T-cell (primary cell): ENCODE results near the gene LRRTM3. TPM values are rescaled to one million over a fixed set of nuclear protein-coding genes. Genes with fewer than 3 reads are reported as not detected.

Source experiments
- ATAC-seq, 4 experiments: fragments of 200-7000 bp in 3 of 4; fragments of 150-1000 bp in 1 of 4; cut with Tn5 transposase; replicated peaks in 1 of 4; 1 replicate in 3 of 4; 2 replicates in 1 of 4; pipeline ENCODE4 v1.10.0; 2021; ENCODE audit warnings: moderate library complexity in 3 of 4, mild to moderate bottlenecking in 2 of 4, moderate number of reproducible peaks in 1 of 4
- CTCF ChIA-PET, 2 donors: fragments of 300-600 bp; sonication (Branson Sonifier 250); formaldehyde crosslinking; loops; one replicate each; lab custom pipeline; 2022; ENCODE audit warnings: antibody characterized with exemption in 2 of 2; lab: Charles Lee
- POLR2A ChIA-PET, 2 donors: fragments of 300-600 bp; sonication (Branson Sonifier 250); formaldehyde crosslinking; loops; one replicate each; lab custom pipeline; 2022; ENCODE audit warnings: antibody characterized with exemption in 2 of 2; lab: Charles Lee
- DNase-seq, 35 experiments: peaks; one replicate each; pipeline versions ENCODE4 v3.0.0 to v3.0.0-alpha.2; 2013 to 2023
- H3K27ac ChIP-seq: one replicate; pipeline ENCODE4 v1.5.1; 2013; ENCODE audit warnings: low read length
- H3K27me3 ChIP-seq, 2 experiments: replicated peaks in 1 of 2; 1 replicate in 1 of 2; 2 replicates in 1 of 2; pipeline versions ENCODE4 v1.6.1 to v1.7.0; 2013; ENCODE audit warnings: low read length in 1 of 2, mixed read lengths in 1 of 2; ENCODE audit not compliant: control insufficient read depth in 2 of 2, insufficient read depth in 2 of 2; ENCODE audit errors: extremely low read depth in 1 of 2
- H3K36me3 ChIP-seq, 2 donors: 1 replicate in 1 of 2; 2 replicates in 1 of 2; pipeline versions ENCODE4 v1.6.1 to v1.7.0; 2013; ENCODE audit warnings: low read length in 1 of 2; ENCODE audit not compliant: control insufficient read depth in 2 of 2, insufficient read depth in 1 of 2; ENCODE audit errors: extremely low read depth in 1 of 2
- H3K4me1 ChIP-seq, 2 experiments: 1 replicate in 1 of 2; 2 replicates in 1 of 2; pipeline versions ENCODE4 v1.6.1 to v1.7.0; 2013; ENCODE audit warnings: low read length in 2 of 2, mixed read lengths in 1 of 2; ENCODE audit not compliant: insufficient read depth in 2 of 2, control insufficient read depth in 1 of 2; ENCODE audit errors: extremely low read depth in 1 of 2
- H3K4me3 ChIP-seq, 2 donors: 1 replicate in 1 of 2; 2 replicates in 1 of 2; pipeline versions ENCODE4 v1.5.1 to v1.7.0; 2013; ENCODE audit warnings: mild to moderate bottlenecking in 2 of 2, low read length in 1 of 2, moderate library complexity in 1 of 2; ENCODE audit not compliant: control insufficient read depth in 1 of 2; ENCODE audit errors: extremely low read depth in 1 of 2
- H3K9me3 ChIP-seq: 2 replicates; pipeline ENCODE4 v1.7.0; 2013
- H3K27ac Mint-ChIP-seq, 2 donors: one replicate each; pipeline ENCODE4 v1.8.0; 2020 to 2021; ENCODE audit warnings: mild to moderate bottlenecking in 2 of 2, mixed read lengths in 2 of 2
- H3K27me3 Mint-ChIP-seq, 2 donors: one replicate each; pipeline ENCODE4 v1.8.0; 2021 to 2022; ENCODE audit warnings: mixed read lengths in 2 of 2
- H3K36me3 Mint-ChIP-seq: one replicate; pipeline ENCODE4 v1.8.0; 2021; ENCODE audit warnings: mixed read lengths
- H3K4me1 Mint-ChIP-seq, 3 donors: one replicate each; pipeline ENCODE4 v1.8.0; 2020 to 2022; ENCODE audit warnings: mixed read lengths in 3 of 3, mild to moderate bottlenecking in 1 of 3
- H3K4me3 Mint-ChIP-seq, 3 donors: one replicate each; pipeline ENCODE4 v1.8.0; 2020 to 2022; ENCODE audit warnings: mild to moderate bottlenecking in 3 of 3, mixed read lengths in 3 of 3, moderate library complexity in 3 of 3
- H3K9me3 Mint-ChIP-seq, 3 donors: one replicate each; pipeline ENCODE4 v1.8.0; 2020 to 2022; ENCODE audit warnings: mixed read lengths in 3 of 3
- WGBS: methylation state at CpG from one replicate; pipeline ENCODE4 v1.1.5; 2013; ENCODE audit warnings: missing lambda C conversion rate; ENCODE audit not compliant: insufficient coverage; 5-methylcytosine and 5-hydroxymethylcytosine counted together
- total RNA-seq, 35 experiments: library from RNA in 6 of 35; stranded (reverse) in 6 of 35; fragments of 120-200 nt in 1 of 35; gene quantifications; one replicate each; pipeline versions ENCODE4 v1.2.1 to v1.2.4 and lab custom pipeline; 2013 to 2026

Gene LRRTM3
- total RNA-seq, 5 donors from 2014 or later (not counting 1 experiment from before 2014, with no cell fraction given): not detected

DNA sequence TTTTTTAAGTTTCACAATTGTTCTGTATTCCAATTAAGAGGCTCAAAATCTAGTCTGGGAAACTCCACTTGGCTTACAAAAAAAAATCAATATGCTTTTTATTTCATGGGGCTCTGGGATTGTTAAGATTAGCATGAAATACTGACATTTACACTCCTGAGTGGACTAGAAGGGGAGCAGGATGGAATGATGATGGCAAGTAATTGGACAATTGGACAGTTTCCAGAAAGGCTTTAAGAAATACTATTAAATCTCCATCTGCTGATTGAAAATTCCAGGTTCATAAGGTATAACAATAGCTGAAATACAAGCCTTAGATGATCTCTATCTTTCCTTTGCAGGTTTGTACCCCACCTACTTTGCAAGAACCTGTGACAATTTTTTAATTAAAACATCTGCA lies 184.4 kb downstream of the LRRTM3 start:
- no peaks in the 10 kb centered on the region for H3K36me3 Mint-ChIP-seq
- H3K36me3 ChIP-seq: no peaks in the 10 kb centered on the region
- no peak overlapping the region for H3K4me3 Mint-ChIP-seq
- ChIA-PET POLR2A (no interaction called here), CTCF (no interaction called here)
- no peaks in the 10 kb centered on the region for H3K9me3 ChIP-seq
- no peak overlapping the region for H3K27ac Mint-ChIP-seq
- H3K9me3 Mint-ChIP-seq: no peaks in the 10 kb centered on the region
- no peaks in the 10 kb centered on the region for H3K27me3 Mint-ChIP-seq
- H3K4me1 Mint-ChIP-seq: no peaks in the 10 kb centered on the region
- H3K27me3 ChIP-seq: no peaks in the 10 kb centered on the region
- no peak overlapping the region for H3K27ac ChIP-seq
- H3K4me3 ChIP-seq: no peak overlapping the region
- ATAC-seq (no peak), DNase-seq (no peak)
- H3K4me1 ChIP-seq: no peaks in the 10 kb centered on the region

DNA sequence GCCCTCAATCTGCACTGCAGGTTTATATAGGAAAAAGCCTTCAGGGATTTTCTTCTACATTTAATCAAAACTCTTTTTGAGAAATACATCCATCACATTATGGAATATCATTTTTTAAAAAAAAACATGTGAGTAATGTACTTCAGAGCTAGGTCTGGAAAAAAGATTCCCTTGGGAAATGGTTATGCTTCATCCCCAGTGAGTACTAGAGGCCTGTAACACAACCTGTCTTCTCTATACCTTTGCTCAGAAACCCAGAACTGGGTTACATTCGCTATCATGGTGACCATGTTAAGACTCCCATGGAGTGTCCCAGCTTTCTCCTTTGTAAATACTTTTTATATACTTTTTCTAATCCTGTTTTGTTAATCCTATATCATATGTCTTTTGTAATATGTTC lies 186.9 kb downstream of the LRRTM3 start:
- no peak overlapping the region for H3K4me3 Mint-ChIP-seq
- H3K9me3 Mint-ChIP-seq: no peaks in the 10 kb centered on the region
- no peak overlapping the region for H3K4me3 ChIP-seq
- ChIA-PET CTCF (no interaction called here), POLR2A (no interaction called here)
- no peak overlapping the region for H3K27ac Mint-ChIP-seq
- H3K4me1 ChIP-seq: no peaks in the 10 kb centered on the region
- no peak for ATAC-seq
- no peaks in the 10 kb centered on the region for H3K9me3 ChIP-seq
- H3K4me1 Mint-ChIP-seq: no peaks in the 10 kb centered on the region
- H3K27ac ChIP-seq: no peak overlapping the region
- no peaks in the 10 kb centered on the region for H3K36me3 ChIP-seq
- no peaks in the 10 kb centered on the region for H3K36me3 Mint-ChIP-seq
- H3K27me3 Mint-ChIP-seq: no peaks in the 10 kb centered on the region
- no CpG with 5 or more reads among the region's 1 CpG for WGBS
- no peaks in the 10 kb centered on the region for H3K27me3 ChIP-seq
- no peak for DNase-seq

DNA sequence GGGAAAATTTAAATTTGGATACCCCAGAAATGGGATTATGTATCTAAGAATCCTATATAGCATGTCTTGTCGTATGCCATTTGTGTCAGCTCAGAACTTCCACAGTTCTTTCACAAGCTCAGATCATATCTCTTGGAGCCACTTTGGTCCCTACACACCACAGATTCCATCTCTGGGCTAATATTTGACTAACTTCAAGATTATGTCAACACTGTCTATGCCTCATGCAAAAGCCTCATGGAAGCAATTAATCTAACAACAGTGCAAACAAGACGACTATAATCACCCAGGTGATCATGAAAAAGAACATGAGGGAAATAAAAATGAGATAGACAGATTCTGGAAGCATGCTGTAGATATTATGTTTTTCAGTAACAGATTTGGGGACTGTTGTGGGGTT lies 189.1 kb downstream of the LRRTM3 start:
- H3K4me3 ChIP-seq: no peak overlapping the region
- no peak overlapping the region for H3K27ac ChIP-seq
- no peaks in the 10 kb centered on the region for H3K9me3 ChIP-seq
- ChIA-PET CTCF (no interaction called here), POLR2A (no interaction called here)
- H3K9me3 Mint-ChIP-seq: no peaks in the 10 kb centered on the region
- no peaks in the 10 kb centered on the region for H3K27me3 Mint-ChIP-seq
- no peak overlapping the region for H3K4me3 Mint-ChIP-seq
- no peaks in the 10 kb centered on the region for H3K27me3 ChIP-seq
- no peaks in the 10 kb centered on the region for H3K36me3 Mint-ChIP-seq
- no peak overlapping the region for H3K27ac Mint-ChIP-seq
- WGBS: no CpG with 5 or more reads among the region's 2 CpGs
- H3K4me1 ChIP-seq: no peaks in the 10 kb centered on the region
- ATAC-seq (no peak), DNase-seq (no peak)
- no peaks in the 10 kb centered on the region for H3K4me1 Mint-ChIP-seq
- H3K36me3 ChIP-seq: no peaks in the 10 kb centered on the region

DNA sequence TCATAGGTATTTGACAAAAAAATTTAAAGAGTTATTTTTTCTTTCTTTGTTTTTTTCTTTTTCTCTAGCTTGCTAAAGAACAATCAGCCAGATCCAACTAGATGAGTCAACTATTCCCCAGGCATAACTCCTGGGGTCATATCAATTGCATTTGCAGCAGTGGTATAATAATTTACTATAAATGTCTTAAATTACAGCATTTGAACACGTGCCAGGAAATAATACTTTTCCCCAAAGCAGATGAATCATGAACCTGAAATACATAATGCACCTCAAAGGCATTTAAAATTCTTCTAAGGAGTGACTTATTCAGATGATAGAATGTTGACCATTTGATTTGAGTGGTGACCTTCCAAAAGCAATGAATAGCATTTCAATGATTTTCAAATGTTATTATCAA lies 190.1 kb downstream of the LRRTM3 start:
- Mint-ChIP-seq H3K9me3 (peaks cover 0 to under 1% (median 0%) of the 10 kb centered on the region in 3 donors), H3K27ac (no peak overlapping the region), H3K36me3 (no peaks in the 10 kb centered on the region), H3K4me3 (no peak overlapping the region), H3K27me3 (no peaks in the 10 kb centered on the region), H3K4me1 (no peaks in the 10 kb centered on the region)
- no peak for ATAC-seq
- Histone ChIP-seq H3K9me3 (no peaks in the 10 kb centered on the region), H3K27ac (no peak overlapping the region), H3K36me3 (no peaks in the 10 kb centered on the region), H3K4me1 (no peaks in the 10 kb centered on the region), H3K27me3 (no peaks in the 10 kb centered on the region), H3K4me3 (no peak overlapping the region)
- POLR2A ChIA-PET: no interaction called here
- DNase-seq: no peak
- CTCF ChIA-PET: interaction anchor here in 1 of 2 donors (0.7 kb wide), 1 partner anchor 31 kb away, joined by 3 read pairs; no protein-coding TSS in a partner anchor
- no CpG with 5 or more reads among the region's 1 CpG for WGBS

DNA sequence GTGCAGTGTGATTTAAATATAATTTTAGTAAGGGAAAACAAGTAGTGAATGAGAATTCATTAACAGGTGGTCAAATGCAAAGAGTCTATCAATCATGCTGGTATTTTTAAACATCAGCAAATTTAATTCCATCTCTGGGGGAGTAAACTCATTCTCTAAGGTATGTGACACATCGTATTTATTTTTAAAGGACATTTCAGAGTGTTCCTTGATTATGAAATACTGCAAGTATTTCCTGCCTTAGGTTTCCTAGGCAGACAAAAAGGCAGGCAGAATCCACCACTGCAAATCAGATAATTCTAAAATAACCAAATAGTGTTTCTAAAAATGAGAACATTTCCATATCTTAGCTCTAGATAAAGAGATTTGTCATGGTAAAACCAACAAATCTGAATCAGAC lies 193.8 kb downstream of the LRRTM3 start:
- no peaks in the 10 kb centered on the region for H3K36me3 ChIP-seq
- DNase-seq: no peak
- ChIA-PET CTCF (no interaction called here), POLR2A (no interaction called here)
- no peaks in the 10 kb centered on the region for H3K4me1 Mint-ChIP-seq
- H3K4me3 ChIP-seq: no peak overlapping the region
- no peaks in the 10 kb centered on the region for H3K27me3 Mint-ChIP-seq
- H3K4me1 ChIP-seq: no peaks in the 10 kb centered on the region
- H3K9me3 ChIP-seq: no peaks in the 10 kb centered on the region
- peaks cover 0 to 3% (median 0%) of the 10 kb centered on the region in 3 donors for H3K9me3 Mint-ChIP-seq
- H3K27ac Mint-ChIP-seq: no peak overlapping the region
- H3K27me3 ChIP-seq: no peaks in the 10 kb centered on the region
- H3K36me3 Mint-ChIP-seq: no peaks in the 10 kb centered on the region
- H3K27ac ChIP-seq: no peak overlapping the region
- no peak overlapping the region for H3K4me3 Mint-ChIP-seq
- no peak for ATAC-seq
- no CpG with 5 or more reads among the region's 1 CpG for WGBS

DNA sequence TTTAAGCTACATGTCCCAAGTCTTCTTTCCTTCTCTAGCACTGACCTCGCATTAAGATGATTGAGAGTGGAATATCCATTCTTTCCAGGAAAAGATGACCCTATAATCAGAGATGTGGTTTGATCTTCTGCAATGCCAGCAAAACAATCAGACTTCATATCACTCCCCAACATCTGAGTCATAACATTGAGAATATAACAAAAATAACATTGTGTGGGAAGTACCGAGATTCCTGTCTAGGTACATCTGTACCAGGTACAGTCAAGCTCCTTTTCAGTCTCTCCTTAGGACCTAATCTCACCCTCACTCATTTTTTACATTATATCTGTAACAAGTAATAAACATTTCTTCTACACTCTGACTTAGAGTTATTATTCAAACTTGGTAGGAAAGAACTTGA lies 201.6 kb downstream of the LRRTM3 start:
- no peak overlapping the region for H3K4me3 ChIP-seq
- CTCF ChIA-PET: no interaction called here
- ATAC-seq: no peak
- Mint-ChIP-seq H3K9me3 (no peaks in the 10 kb centered on the region), H3K4me3 (no peak overlapping the region), H3K36me3 (no peaks in the 10 kb centered on the region), H3K27me3 (no peaks in the 10 kb centered on the region), H3K27ac (no peak overlapping the region), H3K4me1 (no peaks in the 10 kb centered on the region)
- no peak overlapping the region for H3K27ac ChIP-seq
- WGBS: no CpG with 5 or more reads among the region's 2 CpGs
- DNase-seq: no peak
- no peaks in the 10 kb centered on the region for H3K9me3 ChIP-seq
- no peaks in the 10 kb centered on the region for H3K36me3 ChIP-seq
- H3K27me3 ChIP-seq: no peaks in the 10 kb centered on the region
- H3K4me1 ChIP-seq: no peaks in the 10 kb centered on the region
- POLR2A ChIA-PET: interaction anchor here in 1 of 2 donors (0.5 kb wide), 1 partner anchor 241 kb away, joined by 3 read pairs; no protein-coding TSS in a partner anchor

DNA sequence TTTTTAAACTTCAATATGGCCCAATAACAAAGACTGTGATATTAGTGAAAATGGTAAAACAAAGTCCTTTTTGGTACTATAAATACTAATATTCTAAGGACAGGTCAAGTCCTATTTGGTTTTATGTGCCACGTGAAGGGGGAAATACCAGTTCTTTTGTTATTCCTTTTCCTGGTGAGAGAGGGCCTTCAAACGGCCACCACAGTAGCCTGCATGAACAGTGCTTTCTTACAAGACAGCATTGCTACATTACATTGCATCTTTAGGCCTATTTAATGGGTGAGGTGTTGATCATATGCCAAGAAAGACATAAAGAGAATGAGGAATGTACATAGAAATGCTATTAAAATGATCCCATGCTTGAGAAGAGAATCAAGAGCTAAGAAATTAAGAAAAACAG lies 214.8 kb downstream of the LRRTM3 start:
- no peak for DNase-seq
- WGBS: no CpG with 5 or more reads among the region's 2 CpGs

More for the DNA sequence above, 214.8 kb downstream of the LRRTM3 start:
- no peak overlapping the region for H3K4me3 Mint-ChIP-seq
- no peak overlapping the region for H3K27ac Mint-ChIP-seq
- no peaks in the 10 kb centered on the region for H3K27me3 ChIP-seq
- H3K9me3 Mint-ChIP-seq: no peaks in the 10 kb centered on the region
- H3K36me3 ChIP-seq: no peaks in the 10 kb centered on the region
- H3K9me3 ChIP-seq: no peaks in the 10 kb centered on the region
- no peak overlapping the region for H3K4me3 ChIP-seq
- no peak for ATAC-seq
- CTCF ChIA-PET: no interaction called here
- no peak overlapping the region for H3K27ac ChIP-seq
- H3K4me1 ChIP-seq: no peaks in the 10 kb centered on the region
- H3K36me3 Mint-ChIP-seq: no peaks in the 10 kb centered on the region
- no peaks in the 10 kb centered on the region for H3K4me1 Mint-ChIP-seq
- H3K27me3 Mint-ChIP-seq: no peaks in the 10 kb centered on the region
- POLR2A ChIA-PET: no interaction called here
